ENCODE measurements around the gene ANXA2. TPM values are rescaled to one million over a fixed set of nuclear protein-coding genes. Genes with fewer than 3 reads are reported as not detected.

Gene ANXA2
- polyA plus RNA-seq, 1 donor = 650 TPM

DNA sequence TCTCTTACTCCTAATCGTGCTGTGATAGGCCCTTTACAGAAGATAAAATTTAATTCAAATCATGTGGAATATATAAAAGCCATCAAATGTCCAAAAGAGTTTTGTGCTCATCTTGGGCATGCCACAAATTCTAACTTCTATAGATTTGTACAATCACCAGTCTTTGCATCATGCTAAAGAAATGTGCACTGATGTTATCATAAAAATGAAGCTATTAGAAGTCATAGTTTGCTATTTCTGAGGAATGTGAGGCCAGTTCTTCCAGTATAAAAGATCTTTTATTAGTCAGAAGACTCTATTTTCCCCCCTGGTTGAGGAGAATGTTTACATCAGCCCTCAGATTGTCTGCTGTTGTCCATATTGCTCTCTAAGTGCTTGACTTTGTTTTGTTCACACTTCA lies 2.1 kb upstream of the ANXA2 start:
- no peaks in the 10 kb centered on the region for H3K27me3 ChIP-seq (ENCODE audit: control insufficient read depth, insufficient read depth, low read length)
- peaks cover 33% of the 10 kb centered on the region for H3K4me1 ChIP-seq (ENCODE audit: control insufficient read depth, insufficient read depth, low read length)
- no peak overlapping the region for H3K4me3 ChIP-seq (ENCODE audit: low read length)
- no peak for DNase-seq
- no peak overlapping the region for H3K27ac ChIP-seq (ENCODE audit: low read length)
- H3K36me3 ChIP-seq (ENCODE audit: control insufficient read depth, insufficient read depth, low read length) = peaks cover 12% of the 10 kb centered on the region
- no CpG with 5 or more reads among the region's 1 CpG for WGBS (ENCODE audit: insufficient coverage, low lambda C conversion rate)
- H3K9me3 ChIP-seq (ENCODE audit: control insufficient read depth, low read depth, low read length) = peaks cover 3% of the 10 kb centered on the region

DNA sequence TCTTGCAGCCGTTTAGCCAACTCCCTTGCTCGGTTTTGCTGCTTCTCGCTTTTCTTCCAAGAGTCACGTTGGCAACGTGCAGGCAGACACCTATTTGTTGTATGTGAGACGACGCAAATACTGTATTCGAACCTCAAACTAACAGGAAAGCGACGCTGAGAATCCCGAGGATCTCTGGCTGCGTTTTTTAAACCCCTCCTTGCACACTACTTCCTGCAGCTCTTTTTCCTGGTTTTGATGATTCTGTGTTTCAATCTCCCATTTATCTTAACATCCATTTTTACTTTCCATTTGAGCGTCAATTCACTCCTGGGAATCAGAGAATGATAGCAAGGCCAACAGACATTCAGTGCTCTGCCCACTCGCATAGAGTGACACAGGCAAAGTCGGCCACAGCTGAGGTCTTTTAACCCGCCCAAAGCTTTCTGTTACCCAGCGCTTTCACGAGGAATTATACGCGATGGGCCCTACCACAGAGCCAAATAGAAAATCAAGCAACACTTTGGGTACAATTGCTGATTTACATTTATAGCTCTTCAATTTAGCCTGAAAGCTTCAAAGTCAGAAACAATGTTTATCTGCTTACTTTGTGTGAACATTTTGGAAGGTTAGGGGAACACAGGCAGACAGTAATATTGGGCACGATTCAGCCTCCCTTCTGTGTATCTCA lies 1.6 kb upstream of the ANXA2 start:
- H3K9me3 ChIP-seq (ENCODE audit: control insufficient read depth, low read depth, low read length) = peaks cover 3% of the 10 kb centered on the region
- 88% methylated on average over 1 of the region's 21 CpGs for WGBS (ENCODE audit: insufficient coverage, low lambda C conversion rate)
- peaks cover 17% of the 10 kb centered on the region for H3K36me3 ChIP-seq (ENCODE audit: control insufficient read depth, insufficient read depth, low read length)
- H3K27ac ChIP-seq (ENCODE audit: low read length) = peak overlapping the region; percentile 96
- H3K4me3 ChIP-seq (ENCODE audit: low read length) = no peak overlapping the region
- no peaks in the 10 kb centered on the region for H3K27me3 ChIP-seq (ENCODE audit: control insufficient read depth, insufficient read depth, low read length)
- DNase-seq = no peak
- peaks cover 39% of the 10 kb centered on the region for H3K4me1 ChIP-seq (ENCODE audit: control insufficient read depth, insufficient read depth, low read length)

DNA sequence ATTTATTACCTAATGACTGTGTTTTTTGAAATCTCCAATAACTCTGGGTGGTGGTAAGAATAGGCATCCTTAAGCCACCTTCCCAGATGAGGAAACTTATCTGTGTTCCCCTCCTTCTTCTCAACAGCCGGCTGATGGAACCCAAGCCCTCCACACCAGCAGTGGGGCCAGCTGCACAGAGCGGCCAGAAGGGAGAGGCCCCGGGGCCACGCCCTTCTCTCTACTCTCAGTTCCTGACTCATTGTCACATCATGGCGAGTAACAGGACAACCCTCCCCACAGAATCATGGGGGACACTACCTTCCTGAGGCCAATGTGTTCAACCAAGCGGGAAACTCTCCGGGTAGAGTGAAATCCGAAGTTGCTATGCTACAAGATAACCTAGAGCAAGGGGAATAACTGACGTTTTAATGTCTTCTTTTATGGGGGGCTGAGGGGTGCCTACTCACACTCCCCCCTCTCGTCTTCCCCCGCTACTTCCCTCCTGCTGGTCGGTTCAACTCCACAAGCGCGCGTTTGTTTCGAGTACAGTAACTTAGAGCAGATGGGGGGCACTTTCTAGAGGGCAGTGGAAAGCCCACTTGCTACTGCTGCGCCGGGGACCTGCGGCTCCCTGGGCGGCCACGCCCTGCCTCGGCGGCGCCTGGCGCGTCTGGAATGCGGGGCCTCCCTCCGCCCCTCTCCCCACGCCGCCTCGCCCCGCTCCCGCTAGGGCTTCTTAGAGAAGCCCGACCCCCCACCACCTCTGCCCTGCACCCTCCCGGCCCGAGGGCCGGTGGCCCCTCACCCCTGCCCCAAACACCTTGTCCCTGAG lies 621 bp downstream of the ANXA2 start:
- no CpG with 5 or more reads among the region's 37 CpGs for WGBS (ENCODE audit: insufficient coverage, low lambda C conversion rate)
- peaks cover 17% of the 10 kb centered on the region for H3K36me3 ChIP-seq (ENCODE audit: control insufficient read depth, insufficient read depth, low read length)
- H3K27ac ChIP-seq (ENCODE audit: low read length) = peak overlapping the region; percentile 96
- H3K4me3 ChIP-seq (ENCODE audit: low read length) = peak overlapping the region; percentile 69
- peaks cover 3% of the 10 kb centered on the region for H3K9me3 ChIP-seq (ENCODE audit: control insufficient read depth, low read depth, low read length)
- DNase-seq = peak; percentile 88 to 96
- peaks cover 47% of the 10 kb centered on the region for H3K4me1 ChIP-seq (ENCODE audit: control insufficient read depth, insufficient read depth, low read length)
- H3K27me3 ChIP-seq (ENCODE audit: control insufficient read depth, insufficient read depth, low read length) = no peaks in the 10 kb centered on the region

- DNase-seq = peak in 1 of 2 donors; percentile 40
- Histone ChIP-seq H3K4me3 (ENCODE audit: low read length) (peak overlapping the region; percentile 69), H3K27me3 (ENCODE audit: control insufficient read depth, insufficient read depth, low read length) (no peaks in the 10 kb centered on the region), H3K4me1 (ENCODE audit: control insufficient read depth, insufficient read depth, low read length) (peaks cover 50% of the 10 kb centered on the region), H3K9me3 (ENCODE audit: control insufficient read depth, low read depth, low read length) (peaks cover 3% of the 10 kb centered on the region), H3K36me3 (ENCODE audit: control insufficient read depth, insufficient read depth, low read length) (peaks cover 17% of the 10 kb centered on the region), H3K27ac (ENCODE audit: low read length) (peak overlapping the region; percentile 96)
- no CpG with 5 or more reads among the region's 5 CpGs for WGBS (ENCODE audit: insufficient coverage, low lambda C conversion rate)
These were observed 1.2 kb downstream of the ANXA2 start for GRCh38 chr15:60396560-60396957.

- H3K9me3 ChIP-seq (ENCODE audit: control insufficient read depth, low read depth, low read length) = peaks cover 3% of the 10 kb centered on the region
- H3K36me3 ChIP-seq (ENCODE audit: control insufficient read depth, insufficient read depth, low read length) = peaks cover 17% of the 10 kb centered on the region
- H3K4me1 ChIP-seq (ENCODE audit: control insufficient read depth, insufficient read depth, low read length) = peaks cover 55% of the 10 kb centered on the region
- H3K4me3 ChIP-seq (ENCODE audit: low read length) = peak overlapping the region; percentile 69
- DNase-seq = no peak
- H3K27me3 ChIP-seq (ENCODE audit: control insufficient read depth, insufficient read depth, low read length) = no peaks in the 10 kb centered on the region
- WGBS (ENCODE audit: insufficient coverage, low lambda C conversion rate) = 89% methylated on average over 5 of the region's 12 CpGs
- peak overlapping the region; percentile 96 for H3K27ac ChIP-seq (ENCODE audit: low read length)
These were observed 1.7 kb downstream of the ANXA2 start for GRCh38 chr15:60396100-60396499.

DNA sequence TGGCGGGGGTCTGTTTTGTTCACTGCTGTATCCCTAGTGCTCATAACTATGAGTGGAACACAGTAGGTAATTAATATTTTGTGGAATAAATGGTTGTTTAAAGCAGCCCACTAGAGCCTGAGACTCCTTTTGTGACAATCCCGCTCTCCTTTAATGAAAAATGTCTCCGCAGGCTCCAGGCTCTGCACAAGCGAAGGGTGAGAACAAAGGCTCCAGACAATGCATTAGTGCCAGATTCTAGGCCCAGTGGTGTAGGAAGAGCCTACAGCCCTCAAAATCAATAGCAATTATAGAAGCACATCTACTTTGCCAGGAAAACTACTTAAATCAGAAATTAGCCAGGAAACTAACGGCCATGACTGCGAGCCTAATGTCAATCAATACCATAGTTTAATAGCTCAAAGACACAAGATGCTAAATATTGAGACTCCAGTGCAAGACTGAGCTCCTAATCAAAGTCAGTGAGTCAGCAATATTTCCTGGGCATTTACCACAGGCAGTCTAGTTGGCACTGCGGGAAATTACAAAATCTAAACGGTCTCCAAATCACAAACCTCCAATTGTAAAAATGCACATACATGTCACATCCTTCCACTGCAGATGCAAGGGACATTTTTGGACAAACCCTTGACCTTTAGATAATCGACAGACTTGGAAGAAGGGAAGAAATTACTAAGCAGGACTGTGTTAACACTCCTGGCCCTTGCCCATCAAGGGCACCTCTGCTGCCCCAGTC lies 2.3 kb downstream of the ANXA2 start:
- peaks cover 17% of the 10 kb centered on the region for H3K36me3 ChIP-seq (ENCODE audit: control insufficient read depth, insufficient read depth, low read length)
- DNase-seq = no peak
- H3K4me3 ChIP-seq (ENCODE audit: low read length) = no peak overlapping the region
- no peaks in the 10 kb centered on the region for H3K27me3 ChIP-seq (ENCODE audit: control insufficient read depth, insufficient read depth, low read length)
- H3K9me3 ChIP-seq (ENCODE audit: control insufficient read depth, low read depth, low read length) = peaks cover 3% of the 10 kb centered on the region
- H3K4me1 ChIP-seq (ENCODE audit: control insufficient read depth, insufficient read depth, low read length) = peaks cover 61% of the 10 kb centered on the region
- H3K27ac ChIP-seq (ENCODE audit: low read length) = peak overlapping the region; percentile 96
- WGBS (ENCODE audit: insufficient coverage, low lambda C conversion rate) = 96% methylated on average over 3 of the region's 9 CpGs

DNA sequence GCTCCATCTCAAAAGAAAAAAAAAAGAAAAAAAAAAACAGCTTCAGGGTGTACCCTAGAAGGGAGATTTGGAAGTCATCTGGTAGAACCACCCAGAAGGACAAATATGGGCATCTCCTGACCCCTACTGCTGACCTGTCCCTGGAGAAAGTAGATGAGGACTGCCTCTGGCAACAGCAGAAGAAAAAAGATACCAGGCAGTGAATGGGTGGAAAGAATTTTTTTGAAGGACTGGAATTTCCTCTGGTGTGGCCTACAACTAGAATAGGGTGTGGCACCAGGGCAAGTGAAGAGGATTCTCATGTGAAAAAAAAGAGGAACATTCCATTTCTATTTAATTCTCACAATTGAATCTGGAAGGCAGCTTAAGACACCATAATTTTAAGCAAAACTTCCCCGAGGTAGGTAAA lies 3.1 kb downstream of the ANXA2 start:
- Histone ChIP-seq H3K4me3 (ENCODE audit: low read length) (no peak overlapping the region), H3K4me1 (ENCODE audit: control insufficient read depth, insufficient read depth, low read length) (peaks cover 67% of the 10 kb centered on the region), H3K27ac (ENCODE audit: low read length) (peak overlapping the region; percentile 93), H3K9me3 (ENCODE audit: control insufficient read depth, low read depth, low read length) (peaks cover 3% of the 10 kb centered on the region), H3K27me3 (ENCODE audit: control insufficient read depth, insufficient read depth, low read length) (no peaks in the 10 kb centered on the region), H3K36me3 (ENCODE audit: control insufficient read depth, insufficient read depth, low read length) (peaks cover 18% of the 10 kb centered on the region)
- no peak for DNase-seq
- no CpG with 5 or more reads among the region's 1 CpG for WGBS (ENCODE audit: insufficient coverage, low lambda C conversion rate)

- Histone ChIP-seq H3K36me3 (ENCODE audit: control insufficient read depth, insufficient read depth, low read length) (peaks cover 20% of the 10 kb centered on the region), H3K9me3 (ENCODE audit: control insufficient read depth, low read depth, low read length) (no peaks in the 10 kb centered on the region), H3K27me3 (ENCODE audit: control insufficient read depth, insufficient read depth, low read length) (no peaks in the 10 kb centered on the region), H3K4me3 (ENCODE audit: low read length) (no peak overlapping the region), H3K4me1 (ENCODE audit: control insufficient read depth, insufficient read depth, low read length) (peaks cover 76% of the 10 kb centered on the region), H3K27ac (ENCODE audit: low read length) (peak overlapping the region; percentile 93)
- DNase-seq = peak; percentile 88 to 94
- WGBS (ENCODE audit: insufficient coverage, low lambda C conversion rate) = 54% methylated on average over 2 of the region's 9 CpGs
These were observed 4.6 kb downstream of the ANXA2 start for GRCh38 chr15:60392986-60393790.

GRCh38 chr15:60392601-60392985 lies 5.2 kb downstream of the ANXA2 start:
- Histone ChIP-seq H3K4me1 (ENCODE audit: control insufficient read depth, insufficient read depth, low read length) (peaks cover 76% of the 10 kb centered on the region), H3K4me3 (ENCODE audit: low read length) (no peak overlapping the region)
- DNase-seq = peak; percentile 60 to 76

More at GRCh38 chr15:60392601-60392985, 5.2 kb downstream of the ANXA2 start:
- Histone ChIP-seq H3K36me3 (ENCODE audit: control insufficient read depth, insufficient read depth, low read length) (peaks cover 20% of the 10 kb centered on the region), H3K9me3 (ENCODE audit: control insufficient read depth, low read depth, low read length) (no peaks in the 10 kb centered on the region), H3K27me3 (ENCODE audit: control insufficient read depth, insufficient read depth, low read length) (no peaks in the 10 kb centered on the region), H3K27ac (ENCODE audit: low read length) (peak overlapping the region; percentile 93)
- WGBS (ENCODE audit: insufficient coverage, low lambda C conversion rate) = no CpG with 5 or more reads among the region's 3 CpGs

Data from large intestine (tissue), 3 donors.